ENCODE data around the gene ROR1. TPM values are rescaled to one million over a fixed set of nuclear protein-coding genes. Genes with fewer than 3 reads are reported as not detected.

ROR1 gene
- total and polyA plus RNA-seq, 7 donors: 0.13 to 2.8 (median 1.2) TPM

- Histone ChIP-seq H3K36me3 (ENCODE audit: insufficient read depth in 1 of 2, low read depth in 1 of 2) (no peaks in the 10 kb centered on the region), H3K4me3 (no peak overlapping the region), H3K27me3 (ENCODE audit: insufficient read depth in 3 of 3, low read length in 2 of 3) (no peaks in the 10 kb centered on the region), H3K27ac (no peak overlapping the region), H3K4me1 (peaks cover 9% of the 10 kb centered on the region), H3K9me3 (no peaks in the 10 kb centered on the region)
- intact Hi-C loops (cut with DNase I): no loop called here
- no peak for TF ChIP-seq CTCF (IDR thresholded peaks at IDR 0.05)
- DNase-seq: no peak
- ATAC-seq: no peak
- 74 to 76% (median 74%) methylated on average over 3 of the region's 3 CpGs for WGBS, 3 donors
Measured at GRCh38 chr1:64171797-64172281, 398.0 kb downstream of the ROR1 start.

- DNase-seq (no peak), ATAC-seq (no peak)
- no peaks in the 10 kb centered on the region for H3K27me3 ChIP-seq (ENCODE audit: insufficient read depth in 3 of 3, low read length in 2 of 3)
- no peaks in the 10 kb centered on the region for H3K36me3 ChIP-seq (ENCODE audit: insufficient read depth in 1 of 2, low read depth in 1 of 2)
- no peak for TF ChIP-seq CTCF (IDR thresholded peaks at IDR 0.05)
- H3K4me3 ChIP-seq: no peak overlapping the region
- no peak overlapping the region for H3K27ac ChIP-seq
- WGBS, 3 donors: 57 to 62% (median 62%) methylated on average over 3 of the region's 3 CpGs
- H3K4me1 ChIP-seq: peaks cover 9% of the 10 kb centered on the region
- intact Hi-C loops (cut with DNase I): no loop called here
- no peaks in the 10 kb centered on the region for H3K9me3 ChIP-seq
Measured at GRCh38 chr1:64172458-64172983, 398.7 kb downstream of the ROR1 start.

- Histone ChIP-seq H3K36me3 (ENCODE audit: insufficient read depth in 1 of 2, low read depth in 1 of 2) (no peaks in the 10 kb centered on the region), H3K27me3 (ENCODE audit: insufficient read depth in 3 of 3, low read length in 2 of 3) (no peaks in the 10 kb centered on the region), H3K4me3 (no peak overlapping the region), H3K4me1 (peaks cover 9% of the 10 kb centered on the region), H3K9me3 (no peaks in the 10 kb centered on the region), H3K27ac (no peak overlapping the region)
- intact Hi-C loops (cut with DNase I): no loop called here
- 31 to 52% (median 32%) methylated on average over 6 of the region's 6 CpGs for WGBS, 3 donors
- TF ChIP-seq CTCF (IDR thresholded peaks at IDR 0.05): no peak
- DNase-seq (no peak), ATAC-seq (peak in 3 of 4 donors; percentile 40 to 71 (median 53))
Measured at GRCh38 chr1:64173336-64173940, 399.6 kb downstream of the ROR1 start.

GRCh38 chr1:64175639-64176038 lies 401.8 kb downstream of the ROR1 start:
- no peak for TF ChIP-seq CTCF (IDR thresholded peaks at IDR 0.05)
- Histone ChIP-seq H3K27ac (no peak overlapping the region), H3K27me3 (ENCODE audit: insufficient read depth in 3 of 3, low read length in 2 of 3) (no peaks in the 10 kb centered on the region), H3K9me3 (no peaks in the 10 kb centered on the region), H3K4me3 (no peak overlapping the region), H3K4me1 (peaks cover 9% of the 10 kb centered on the region), H3K36me3 (ENCODE audit: insufficient read depth in 1 of 2, low read depth in 1 of 2) (no peaks in the 10 kb centered on the region)
- DNase-seq (no peak), ATAC-seq (no peak)
- intact Hi-C loops (cut with DNase I): no loop called here

GRCh38 chr1:64176659-64177058 lies 402.8 kb downstream of the ROR1 start:
- Histone ChIP-seq H3K27ac (no peak overlapping the region), H3K27me3 (ENCODE audit: insufficient read depth in 3 of 3, low read length in 2 of 3) (no peaks in the 10 kb centered on the region), H3K9me3 (no peaks in the 10 kb centered on the region), H3K4me1 (peaks cover 9% of the 10 kb centered on the region), H3K4me3 (no peak overlapping the region), H3K36me3 (ENCODE audit: insufficient read depth in 1 of 2, low read depth in 1 of 2) (no peaks in the 10 kb centered on the region)
- TF ChIP-seq CTCF (IDR thresholded peaks at IDR 0.05): no peak
- DNase-seq (no peak), ATAC-seq (no peak)
- intact Hi-C loops (cut with DNase I): no loop called here
- WGBS, 3 donors: 87 to 88% (median 87%) methylated on average over 3 of the region's 3 CpGs
